Neural progenitor cell (in vitro differentiated cells): ENCODE measurements around the gene TMEM200C. TPM values are rescaled to one million over a fixed set of nuclear protein-coding genes. Genes with fewer than 3 reads are reported as not detected.

Experiments
- DNase-seq: peaks from one replicate; pipeline ENCODE4 v3.0.0-alpha.2; 2016; ENCODE audit warnings: low spot score
- H2AFZ ChIP-seq: fragments of 200-600 bp; sonication (generic); replicated peaks from 2 replicates; pipeline ENCODE4 v1.6.1; 2016; ENCODE audit warnings: antibody characterized with exemption
- H3F3A ChIP-seq: fragments of 200-600 bp; sonication (generic); 2 replicates; pipeline ENCODE4 v1.6.1; 2016; ENCODE audit warnings: antibody characterized with exemption, low read depth
- H3K27ac ChIP-seq: fragments of 200-600 bp; sonication (generic); 2 replicates; pipeline ENCODE4 v1.5.1; 2016; ENCODE audit warnings: mild to moderate bottlenecking
- H3K27me3 ChIP-seq: fragments of 200-600 bp; sonication (generic); 2 replicates; pipeline ENCODE4 v1.6.1; 2016; ENCODE audit warnings: mild to moderate bottlenecking, moderate library complexity
- H3K36me3 ChIP-seq: fragments of 200-600 bp; sonication (generic); 2 replicates; pipeline ENCODE4 v1.5.1; 2016
- H3K4me1 ChIP-seq: fragments of 200-600 bp; sonication (generic); 2 replicates; pipeline ENCODE4 v1.6.1; 2016; ENCODE audit warnings: mixed run types
- H3K4me2 ChIP-seq: fragments of 200-600 bp; sonication (generic); 2 replicates; pipeline ENCODE4 v1.6.1; 2016
- H3K4me3 ChIP-seq: fragments of 200-600 bp; sonication (generic); 2 replicates; pipeline ENCODE4 v1.5.1; 2016
- H3K79me2 ChIP-seq: fragments of 200-600 bp; sonication (generic); 2 replicates; pipeline ENCODE4 v1.6.1; 2016; ENCODE audit warnings: low read depth
- H3K9ac ChIP-seq: fragments of 200-600 bp; sonication (generic); 2 replicates; pipeline ENCODE4 v1.6.1; 2016
- H3K9me3 ChIP-seq: fragments of 200-600 bp; sonication (generic); 2 replicates; pipeline ENCODE4 v1.5.1; 2016; ENCODE audit warnings: low read depth
- H4K20me1 ChIP-seq: fragments of 200-600 bp; sonication (generic); 2 replicates; pipeline ENCODE4 v1.6.1; 2016; ENCODE audit warnings: low read depth
- H3K27ac Mint-ChIP-seq: 3 replicates; pipeline ENCODE4 v1.8.0; 2021; ENCODE audit warnings: mixed read lengths
- H3K27me3 Mint-ChIP-seq: 2 replicates; pipeline ENCODE4 v1.8.0; 2022; ENCODE audit warnings: low read depth, mild to moderate bottlenecking, inconsistent platforms, moderate library complexity, mixed read lengths; ENCODE audit not compliant: insufficient read depth
- H3K36me3 Mint-ChIP-seq: 3 replicates; pipeline ENCODE4 v1.8.0; 2021; ENCODE audit warnings: mixed read lengths
- H3K4me1 Mint-ChIP-seq: 3 replicates; pipeline ENCODE4 v1.8.0; 2021; ENCODE audit warnings: mixed read lengths
- H3K4me3 Mint-ChIP-seq: 3 replicates; pipeline ENCODE4 v1.8.0; 2021; ENCODE audit warnings: mild to moderate bottlenecking, moderate library complexity, mixed read lengths
- H3K9me3 Mint-ChIP-seq: 3 replicates; pipeline ENCODE4 v1.8.0; 2020; ENCODE audit warnings: mixed read lengths
- CTCF ChIP-seq: fragments of 200-600 bp; sonication (generic); IDR thresholded peaks from 2 replicates; pipeline ENCODE4 v1.5.1; 2017; ENCODE audit warnings: antibody characterized with exemption, mild to moderate bottlenecking
- EZH2 ChIP-seq: fragments of 200-600 bp; sonication (generic); IDR thresholded peaks from 2 replicates; pipeline ENCODE4 v1.6.1; 2017; ENCODE audit warnings: antibody characterized with exemption, mild to moderate bottlenecking, moderate library complexity
- EZH2phosphoT487 ChIP-seq: fragments of 200-600 bp; sonication (generic); IDR thresholded peaks from 2 replicates; pipeline ENCODE4 v1.6.1; 2017; ENCODE audit warnings: antibody characterized with exemption
- total RNA-seq: library from RNA; depleted of rRNA; stranded (reverse); fragments of >200 nt; gene quantifications from 2 replicates; pipeline ENCODE4 v1.2.3, GENCODE V29; 2015; ENCODE audit warnings: low replicate concordance

The TMEM200C gene
- total RNA-seq, 1 donor from 2014 or later = 1.4 TPM

DNA sequence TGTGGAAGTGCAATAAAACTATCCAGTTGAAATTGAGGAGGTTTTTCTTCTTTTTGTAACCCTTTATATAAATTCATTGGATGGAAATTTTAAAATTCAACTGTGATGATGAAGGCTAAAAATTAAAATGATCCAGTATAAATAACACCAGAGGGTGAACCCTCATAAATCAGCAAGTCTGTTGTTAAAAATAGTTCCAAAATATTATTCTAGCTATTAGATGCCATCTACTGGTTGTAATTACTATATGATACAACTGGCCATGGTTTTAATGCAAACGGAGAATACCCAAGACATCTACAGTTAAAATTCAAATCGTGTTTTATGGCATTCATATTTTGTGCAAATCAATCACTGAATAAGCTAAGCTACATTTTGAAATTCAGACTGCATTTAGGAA, 53.8 kb downstream of the TMEM200C start:
- Histone ChIP-seq H3K4me1 (no peaks in the 10 kb centered on the region), H3K9ac (no peak overlapping the region), H3K4me2 (no peak overlapping the region), H3K27ac (no peak overlapping the region), H3K79me2 (no peaks in the 10 kb centered on the region), H3K4me3 (no peak overlapping the region), H3K9me3 (no peaks in the 10 kb centered on the region), H3F3A (no peaks in the 10 kb centered on the region), H4K20me1 (no peaks in the 10 kb centered on the region), H3K36me3 (no peaks in the 10 kb centered on the region), H2AFZ (no peak overlapping the region), H3K27me3 (no peaks in the 10 kb centered on the region)
- TF ChIP-seq EZH2phosphoT487 = no peak
- TF ChIP-seq EZH2 = no peak
- TF ChIP-seq CTCF = no peak
- H3K27me3 Mint-ChIP-seq = no peaks in the 10 kb centered on the region
- H3K4me1 Mint-ChIP-seq = no peaks in the 10 kb centered on the region
- H3K9me3 Mint-ChIP-seq = peaks cover 4% of the 10 kb centered on the region
- no peaks in the 10 kb centered on the region for H3K36me3 Mint-ChIP-seq
- H3K27ac Mint-ChIP-seq = no peak overlapping the region
- no peak overlapping the region for H3K4me3 Mint-ChIP-seq
- DNase-seq = no peak

- no peak overlapping the region for H2AFZ ChIP-seq
- no peak overlapping the region for H3K4me3 Mint-ChIP-seq
- no peaks in the 10 kb centered on the region for H3K4me1 ChIP-seq
- H3K79me2 ChIP-seq = no peaks in the 10 kb centered on the region
- no peaks in the 10 kb centered on the region for H3K9me3 ChIP-seq
- no peak overlapping the region for H3K4me3 ChIP-seq
- H3K9ac ChIP-seq = no peak overlapping the region
- no peaks in the 10 kb centered on the region for H3K4me1 Mint-ChIP-seq
- no peak for TF ChIP-seq EZH2phosphoT487
- no peak for TF ChIP-seq CTCF
- TF ChIP-seq EZH2 = no peak
- H3K27ac Mint-ChIP-seq = no peak overlapping the region
- H3K9me3 Mint-ChIP-seq = peaks cover 1% of the 10 kb centered on the region
- no peaks in the 10 kb centered on the region for H4K20me1 ChIP-seq
- no peak for DNase-seq
- H3K27me3 ChIP-seq = no peaks in the 10 kb centered on the region
- H3F3A ChIP-seq = no peaks in the 10 kb centered on the region
- no peak overlapping the region for H3K27ac ChIP-seq
- no peaks in the 10 kb centered on the region for H3K36me3 ChIP-seq
- H3K27me3 Mint-ChIP-seq = no peaks in the 10 kb centered on the region
- H3K36me3 Mint-ChIP-seq = no peaks in the 10 kb centered on the region
- no peak overlapping the region for H3K4me2 ChIP-seq
These were observed 54.8 kb downstream of the TMEM200C start for GRCh38 chr18:5840547-5840946.

- H3K9me3 ChIP-seq = no peaks in the 10 kb centered on the region
- H3K27me3 Mint-ChIP-seq = no peaks in the 10 kb centered on the region
- H3K9ac ChIP-seq = no peak overlapping the region
- no peaks in the 10 kb centered on the region for H3K4me1 Mint-ChIP-seq
- no peaks in the 10 kb centered on the region for H3K4me1 ChIP-seq
- H3K9me3 Mint-ChIP-seq = no peaks in the 10 kb centered on the region
- TF ChIP-seq EZH2 = no peak
- no peak for TF ChIP-seq EZH2phosphoT487
- no peak for TF ChIP-seq CTCF
- H3K4me3 Mint-ChIP-seq = no peak overlapping the region
- no peak for DNase-seq
- no peaks in the 10 kb centered on the region for H3K36me3 ChIP-seq
- H3K36me3 Mint-ChIP-seq = no peaks in the 10 kb centered on the region
- H3K79me2 ChIP-seq = no peaks in the 10 kb centered on the region
- H4K20me1 ChIP-seq = no peaks in the 10 kb centered on the region
- H3K27ac ChIP-seq = no peak overlapping the region
- H3K27me3 ChIP-seq = no peaks in the 10 kb centered on the region
- H3F3A ChIP-seq = no peaks in the 10 kb centered on the region
- no peak overlapping the region for H3K27ac Mint-ChIP-seq
- no peak overlapping the region for H3K4me2 ChIP-seq
- no peak overlapping the region for H2AFZ ChIP-seq
- no peak overlapping the region for H3K4me3 ChIP-seq
These were observed 55.3 kb downstream of the TMEM200C start for GRCh38 chr18:5840025-5840424.
